Stimulated activated CD8-positive, alpha-beta memory T cell treated with anti-CD3 and anti-CD28 coated beads, Interleukin-4, amount 100 ng/mL, for 4 hours (primary cell): ENCODE results near the gene FOXF1.

ENCODE experiments used
- DNase-seq, 2 donors: peaks; one replicate each; pipeline ENCODE4 v3.0.0-alpha.2; 2020; ENCODE audit warnings: low read depth in 2 of 2, low spot score in 1 of 2

The FOXF1 gene

DNA sequence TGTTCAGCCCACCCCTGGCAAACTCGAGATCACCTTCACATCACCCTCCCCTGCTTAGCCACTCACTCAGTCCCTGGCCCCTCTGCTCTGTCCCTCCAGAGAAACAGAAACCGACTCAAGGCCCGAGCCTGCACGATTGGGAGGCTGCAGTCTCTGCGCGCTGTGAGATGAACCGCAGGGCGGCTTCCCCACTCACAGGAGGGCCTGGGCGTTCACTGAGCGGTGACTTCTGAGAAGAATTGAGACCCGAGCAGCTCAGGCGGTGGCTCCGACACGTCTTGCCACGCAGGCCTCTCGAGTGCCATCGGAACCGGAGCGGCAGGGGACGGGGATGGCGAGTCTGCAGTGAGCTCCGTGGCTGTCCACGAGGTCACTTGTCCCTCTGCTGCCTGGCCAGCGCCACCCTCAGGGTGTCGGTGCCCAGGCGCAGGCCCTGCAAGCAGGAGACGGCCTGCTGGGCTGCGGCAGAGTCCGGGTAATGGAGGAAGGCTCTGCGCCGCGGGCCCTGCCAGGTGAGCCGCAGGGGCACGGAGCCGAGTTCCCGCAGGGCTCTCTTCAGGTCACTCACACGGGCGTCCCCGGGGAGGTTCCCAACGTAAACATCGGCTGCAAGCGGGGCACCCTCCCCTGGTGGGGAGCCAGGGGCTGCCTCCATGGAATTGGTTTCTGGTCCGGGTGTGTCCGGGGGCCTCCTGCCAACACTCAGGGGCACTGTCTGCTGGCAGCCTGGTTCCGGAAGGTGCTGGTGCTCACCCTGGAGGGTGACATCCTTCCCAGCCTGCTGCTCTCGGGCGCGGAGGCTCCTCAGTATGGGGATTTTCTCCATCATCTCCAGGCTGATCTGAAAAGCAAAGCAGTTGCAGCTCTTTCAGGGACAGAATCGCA lies 21.6 kb downstream of the FOXF1 start:
- no peak for DNase-seq

DNA sequence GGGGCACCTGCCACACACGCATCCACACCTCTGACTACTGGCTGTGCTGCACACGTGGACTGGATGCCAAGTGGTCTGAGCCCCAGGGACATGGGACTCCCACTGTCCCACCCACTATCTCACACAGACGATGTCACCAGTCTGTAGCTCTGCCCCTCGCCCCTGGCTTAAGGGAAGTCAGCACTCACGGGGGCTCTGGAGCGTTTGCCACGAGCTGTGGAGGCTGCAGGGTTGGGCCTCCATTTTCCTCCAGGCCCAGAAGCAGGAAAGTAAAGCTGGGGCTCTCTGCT lies 22.1 kb downstream of the FOXF1 start:
- no peak for DNase-seq

DNA sequence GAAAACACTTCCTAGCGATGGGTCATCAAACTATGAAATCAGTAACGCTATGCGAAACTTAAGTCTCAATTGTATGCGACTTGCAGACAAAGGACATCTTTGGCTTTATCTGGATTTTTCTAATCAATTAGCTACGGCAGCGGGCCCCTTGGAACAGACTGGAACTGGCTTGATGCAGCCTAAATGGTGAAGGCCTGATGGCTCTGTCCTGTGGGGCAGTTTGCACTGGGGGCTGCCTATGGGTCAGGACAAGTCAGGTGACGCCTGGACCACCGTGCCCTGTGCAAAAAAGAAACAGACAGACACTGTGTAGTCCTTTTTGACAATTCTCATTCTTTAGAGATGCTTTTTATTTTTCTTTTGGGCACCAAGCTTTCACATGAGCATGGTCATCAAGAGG lies 22.7 kb downstream of the FOXF1 start:
- no peak for DNase-seq

DNA sequence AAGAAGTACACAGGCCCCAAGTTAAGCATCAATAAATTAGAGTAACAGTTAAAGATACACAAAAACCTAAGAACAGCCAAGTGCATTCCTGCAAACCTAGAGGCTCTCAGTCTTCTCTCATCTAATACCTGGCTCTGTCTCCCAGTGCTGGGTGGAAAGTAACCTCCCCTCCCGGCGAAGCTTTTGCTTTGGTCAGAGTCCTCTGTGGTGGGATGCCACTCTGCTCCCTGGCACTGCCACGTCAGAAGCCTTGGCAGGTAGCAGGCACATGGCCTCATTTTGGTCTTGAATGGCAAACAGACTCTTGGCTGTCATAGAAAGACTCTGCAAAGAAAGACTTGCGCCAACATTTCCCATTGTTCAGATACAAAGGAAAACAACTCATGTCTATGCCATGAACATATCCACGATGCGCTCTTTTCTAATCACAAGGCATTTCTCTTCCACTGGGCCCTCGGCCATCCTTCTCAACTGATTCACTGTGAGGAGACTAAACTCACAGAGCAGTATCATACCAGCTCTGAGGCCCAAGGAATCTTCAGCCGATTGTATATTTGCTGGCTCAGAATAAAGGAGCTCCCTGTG lies 23.5 kb downstream of the FOXF1 start:
- DNase-seq, result no peak

DNA sequence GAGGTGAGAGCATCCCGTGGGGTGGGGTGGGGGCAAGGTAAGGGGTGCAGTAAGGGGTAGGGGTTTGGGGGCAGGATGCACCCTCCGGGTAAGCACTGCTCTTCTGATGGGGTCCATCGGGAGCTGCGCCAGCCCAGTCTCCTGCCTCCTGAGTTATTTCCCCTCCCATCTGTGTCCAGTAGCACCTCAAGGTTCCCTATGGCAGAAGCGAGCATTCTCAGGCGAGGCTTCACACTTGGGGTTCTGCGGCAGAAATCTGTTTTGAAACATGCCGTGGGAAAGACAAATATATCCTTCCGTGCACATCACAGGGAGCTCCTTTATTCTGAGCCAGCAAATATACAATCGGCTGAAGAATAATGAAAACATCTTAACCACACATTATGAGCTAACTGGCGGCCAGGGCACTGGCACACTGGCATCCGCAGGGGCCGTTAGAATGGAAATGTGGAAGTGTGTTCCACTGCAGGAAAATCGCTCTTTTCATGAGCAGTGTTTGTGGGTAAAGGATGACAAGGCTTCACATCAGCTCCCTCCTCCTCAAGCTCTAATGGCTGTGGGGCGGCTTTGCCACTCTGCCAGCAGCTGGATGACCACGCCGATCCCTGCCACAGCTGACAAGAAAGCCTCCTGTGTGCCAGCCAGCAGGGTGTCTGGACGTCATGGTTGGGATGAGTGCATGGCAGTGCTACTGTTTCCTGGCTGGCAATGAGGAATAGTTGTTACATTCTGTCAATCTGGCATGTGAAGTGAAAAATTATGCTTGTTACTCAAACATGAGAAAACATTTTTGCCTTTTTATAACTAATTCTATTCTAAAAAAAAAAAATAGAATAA lies 24.7 kb downstream of the FOXF1 start:
- no peak for DNase-seq

DNA sequence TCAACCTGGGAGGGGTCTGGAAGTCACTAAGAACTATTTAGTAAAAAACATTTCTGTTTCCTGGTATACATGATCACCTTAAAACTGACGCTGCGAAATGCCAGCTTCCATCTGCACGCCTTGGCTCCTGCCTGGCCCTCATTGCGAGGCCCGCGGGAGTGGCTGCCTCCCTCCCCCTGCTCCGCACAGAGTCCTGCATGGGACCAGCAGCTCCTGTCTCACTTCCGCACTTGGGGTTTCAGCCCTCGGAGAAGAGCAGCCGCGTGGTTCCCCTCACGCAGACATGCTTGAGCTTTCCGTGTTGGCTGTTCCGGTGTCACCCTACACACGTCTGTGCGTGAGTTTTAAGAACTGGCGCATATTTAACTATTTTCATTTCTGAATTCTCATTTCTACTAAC lies 26.3 kb downstream of the FOXF1 start:
- DNase-seq, result no peak

DNA sequence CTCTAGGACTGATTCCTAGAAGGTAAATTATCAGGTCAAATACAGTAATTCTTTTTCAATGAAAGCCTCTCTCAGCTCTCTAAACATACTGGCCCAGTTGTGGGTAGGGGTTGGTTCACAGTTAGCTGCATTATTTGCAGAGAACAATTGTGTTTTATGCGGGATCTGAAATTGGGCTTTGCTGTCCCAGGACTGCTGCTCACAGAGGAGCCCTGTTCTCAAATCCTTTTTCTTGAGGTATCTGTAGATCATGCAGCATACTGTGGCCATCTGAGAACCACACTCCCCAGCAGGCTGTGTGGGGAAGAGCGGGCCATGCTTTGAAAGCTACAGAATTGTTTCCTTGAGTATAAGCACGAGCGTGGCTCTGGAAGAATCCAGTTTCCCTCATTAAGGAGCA lies 27.2 kb downstream of the FOXF1 start:
- no peak for DNase-seq

DNA sequence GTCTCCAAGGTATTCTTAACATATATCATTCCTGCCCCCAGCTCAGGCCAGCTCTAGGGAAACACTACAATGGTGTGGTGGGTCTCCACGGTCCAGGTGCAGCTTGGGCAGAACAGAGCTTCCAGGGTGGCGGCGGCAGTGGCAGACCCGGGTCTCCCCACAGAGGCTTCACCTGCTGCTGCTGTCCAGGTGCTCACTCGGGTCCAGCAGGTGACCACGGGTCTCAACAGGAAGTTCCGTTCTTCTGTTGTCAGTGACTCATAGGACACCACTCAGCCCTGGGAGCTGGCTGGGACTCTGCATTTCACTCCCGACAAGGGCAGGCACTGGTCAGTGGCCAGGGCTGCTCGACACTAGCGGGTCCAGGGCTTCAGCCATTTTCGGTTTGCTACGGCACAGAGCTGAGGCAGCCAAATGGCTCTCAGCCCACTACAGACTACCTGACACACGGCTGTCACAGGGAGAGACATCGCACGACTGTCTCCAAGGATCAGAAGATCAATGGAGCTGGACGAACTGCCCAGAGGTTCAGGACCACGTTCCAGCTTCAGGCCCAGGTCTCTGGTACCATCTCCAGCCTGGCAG lies 28.0 kb downstream of the FOXF1 start:
- DNase-seq, result no peak

DNA sequence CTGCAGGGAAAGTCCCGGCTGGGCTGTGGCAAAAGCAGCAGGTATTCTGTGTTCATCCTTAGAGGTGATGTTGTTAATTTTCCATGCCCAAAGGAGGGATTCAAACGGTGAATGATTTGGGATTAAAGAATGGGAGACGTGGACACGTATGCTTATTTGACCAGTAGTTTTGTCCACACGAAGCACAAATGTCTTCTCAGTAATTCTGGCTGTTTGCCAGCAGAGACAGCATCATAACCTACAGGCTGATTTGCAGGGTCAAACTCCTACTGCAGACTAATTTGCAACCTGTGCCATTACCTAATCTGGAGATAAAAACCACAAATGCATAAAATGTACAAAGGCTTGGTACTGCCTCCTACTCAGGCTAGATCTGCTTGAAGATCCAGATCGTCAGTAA lies 30.6 kb downstream of the FOXF1 start:
- DNase-seq, result no peak

DNA sequence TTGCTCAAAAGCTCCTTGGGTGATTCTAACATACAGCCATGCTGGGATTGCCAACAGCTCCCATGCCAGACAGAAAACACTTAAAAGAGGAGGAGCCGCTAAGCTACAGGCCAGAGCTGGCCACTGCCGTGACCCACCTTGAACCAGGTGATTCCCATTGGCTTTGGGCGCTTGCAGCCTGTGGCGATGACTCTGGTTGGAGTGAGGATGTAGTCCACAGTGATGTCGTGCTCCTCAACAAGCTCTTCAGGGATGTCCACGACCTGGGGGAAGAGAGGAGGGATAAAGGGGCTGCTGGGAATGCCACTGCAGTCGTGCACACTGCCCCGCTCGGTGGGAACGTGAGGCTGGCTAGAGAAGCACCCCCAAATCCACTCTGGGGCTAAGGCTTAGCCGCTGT lies 31.2 kb downstream of the FOXF1 start:
- no peak for DNase-seq

DNA sequence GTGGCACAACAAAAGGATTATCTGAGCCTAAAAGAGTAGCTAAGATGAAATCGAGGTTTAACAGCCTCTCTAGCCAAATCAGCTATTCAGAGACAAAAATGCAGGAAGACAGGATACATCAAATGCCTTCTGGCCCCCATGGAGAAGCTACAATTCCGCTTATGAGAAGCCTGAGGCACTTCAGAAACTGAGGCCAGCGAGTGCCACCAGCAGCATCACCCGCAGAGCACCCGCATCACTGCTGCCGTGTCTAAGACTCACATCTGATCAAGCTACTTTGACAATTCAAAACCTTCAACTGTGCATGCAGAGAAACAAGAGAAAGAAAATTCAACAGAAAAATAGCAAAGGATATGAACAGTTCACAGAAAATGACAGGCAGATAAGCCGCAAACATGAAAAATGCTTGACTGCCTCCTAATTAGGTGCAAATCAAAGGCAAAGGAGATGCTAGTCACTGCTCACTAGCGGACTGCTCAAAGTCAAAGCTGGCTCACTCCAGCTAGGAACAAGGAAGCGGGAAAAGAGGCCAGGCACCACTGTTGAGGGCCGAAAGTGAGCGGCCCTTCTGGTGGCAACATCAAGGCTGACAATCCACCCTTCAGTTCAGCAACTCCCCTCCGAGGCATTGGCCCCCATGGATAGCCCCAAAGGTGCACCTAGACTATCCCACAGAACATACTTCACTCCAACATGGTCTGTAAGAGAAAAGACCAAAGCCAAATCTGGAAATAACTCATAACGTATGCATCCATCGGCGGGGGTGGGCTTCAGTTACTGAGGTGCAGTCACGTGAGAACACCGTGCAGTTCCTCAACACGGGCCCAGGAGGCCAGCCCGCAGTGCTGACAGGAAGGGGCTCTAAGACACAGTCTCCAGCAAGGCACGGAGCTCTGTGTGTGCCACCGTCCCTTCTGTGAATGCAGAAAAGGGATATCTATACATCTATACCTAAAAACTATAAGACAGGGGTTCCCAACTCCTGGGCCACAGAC lies 32.7 kb downstream of the FOXF1 start:
- no peak for DNase-seq

DNA sequence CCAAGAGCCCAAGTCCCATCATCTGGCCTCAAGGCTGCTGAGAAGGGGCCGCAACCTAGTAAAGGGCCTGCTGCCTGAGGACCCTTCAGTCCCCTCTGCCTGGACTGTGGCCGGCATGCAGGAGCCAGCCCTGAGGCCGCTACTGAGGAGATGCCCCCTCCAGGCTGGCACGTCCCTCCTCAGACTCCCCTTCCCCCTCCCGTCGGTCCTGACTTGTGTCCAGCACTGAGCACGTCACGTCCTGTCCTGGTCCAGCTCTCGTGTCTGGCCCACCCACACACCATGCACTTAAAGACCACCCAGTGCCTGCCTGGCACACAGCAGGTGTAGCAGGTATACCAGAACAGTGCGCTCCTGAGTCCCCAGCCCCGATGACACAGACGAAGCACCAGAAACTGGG lies 35.2 kb downstream of the FOXF1 start:
- DNase-seq, result no peak

DNA sequence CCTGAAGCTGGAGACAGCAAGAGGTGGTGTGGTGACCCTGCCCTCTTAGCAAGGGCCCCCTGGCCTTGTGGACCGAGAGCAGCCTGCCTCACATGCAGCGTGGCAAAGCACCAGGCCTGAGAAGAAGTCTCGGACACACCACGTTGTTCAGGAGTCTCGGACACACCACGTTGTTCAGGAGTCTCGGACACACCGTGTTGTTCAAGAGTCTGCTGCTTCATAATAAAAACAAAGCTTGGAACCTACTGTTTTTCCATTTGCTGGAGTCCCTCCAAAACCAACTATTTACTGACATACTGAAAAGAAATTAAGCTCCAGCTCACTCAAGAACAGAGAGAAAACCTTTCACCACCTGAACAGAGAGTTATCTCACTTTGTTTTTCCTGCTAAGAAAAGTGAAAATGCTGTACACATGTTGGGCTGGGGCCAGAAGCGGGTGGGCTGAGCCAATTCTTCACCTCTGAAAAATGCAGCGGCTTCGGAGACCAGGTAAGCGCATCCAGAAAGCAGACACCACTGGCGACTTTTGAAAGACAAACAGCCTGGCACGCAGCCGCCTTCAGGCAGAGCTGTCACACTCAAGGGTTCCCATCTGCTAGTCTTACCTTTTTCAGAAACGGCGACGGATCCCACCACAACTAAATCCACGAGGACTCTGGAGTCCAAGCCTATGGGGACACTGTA lies 35.8 kb downstream of the FOXF1 start:
- no peak for DNase-seq

DNA sequence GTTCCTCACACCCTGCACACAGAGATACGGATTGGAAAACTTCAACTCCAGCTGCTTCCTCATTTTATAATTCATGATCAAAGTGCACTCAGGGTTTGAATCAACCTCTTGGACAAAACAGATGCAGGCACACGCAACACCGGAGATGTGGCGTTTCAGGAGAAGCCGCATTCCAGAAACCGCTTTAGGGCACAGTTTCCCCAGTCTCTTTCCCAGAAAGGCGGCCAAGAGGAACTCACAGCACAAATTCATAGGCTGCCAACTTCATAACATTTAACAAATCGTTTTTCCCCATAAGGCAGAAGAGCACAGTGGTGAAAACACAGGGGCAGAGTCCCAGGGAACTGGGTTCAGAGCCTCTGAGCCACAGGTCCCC lies 36.3 kb downstream of the FOXF1 start:
- no peak for DNase-seq

DNA sequence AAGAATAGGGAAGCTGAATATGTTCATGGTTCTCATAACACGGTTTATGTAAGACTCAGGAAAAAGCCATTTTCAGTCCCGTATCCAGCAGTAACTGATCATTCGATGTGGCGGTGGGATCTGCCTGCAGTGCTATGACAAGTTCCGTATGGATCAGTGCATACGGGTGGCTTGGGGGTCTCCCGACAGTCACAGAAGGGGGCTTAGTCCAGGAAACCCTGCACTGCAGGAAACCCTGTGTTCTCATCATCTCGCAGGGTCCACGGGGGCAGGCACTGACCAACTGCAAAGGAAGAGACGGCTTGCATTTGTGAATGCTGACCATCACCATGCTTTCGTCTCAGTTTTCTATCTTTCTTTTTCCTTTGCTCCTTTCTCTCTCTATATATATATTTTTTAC lies 37.0 kb downstream of the FOXF1 start:
- DNase-seq, result no peak

DNA sequence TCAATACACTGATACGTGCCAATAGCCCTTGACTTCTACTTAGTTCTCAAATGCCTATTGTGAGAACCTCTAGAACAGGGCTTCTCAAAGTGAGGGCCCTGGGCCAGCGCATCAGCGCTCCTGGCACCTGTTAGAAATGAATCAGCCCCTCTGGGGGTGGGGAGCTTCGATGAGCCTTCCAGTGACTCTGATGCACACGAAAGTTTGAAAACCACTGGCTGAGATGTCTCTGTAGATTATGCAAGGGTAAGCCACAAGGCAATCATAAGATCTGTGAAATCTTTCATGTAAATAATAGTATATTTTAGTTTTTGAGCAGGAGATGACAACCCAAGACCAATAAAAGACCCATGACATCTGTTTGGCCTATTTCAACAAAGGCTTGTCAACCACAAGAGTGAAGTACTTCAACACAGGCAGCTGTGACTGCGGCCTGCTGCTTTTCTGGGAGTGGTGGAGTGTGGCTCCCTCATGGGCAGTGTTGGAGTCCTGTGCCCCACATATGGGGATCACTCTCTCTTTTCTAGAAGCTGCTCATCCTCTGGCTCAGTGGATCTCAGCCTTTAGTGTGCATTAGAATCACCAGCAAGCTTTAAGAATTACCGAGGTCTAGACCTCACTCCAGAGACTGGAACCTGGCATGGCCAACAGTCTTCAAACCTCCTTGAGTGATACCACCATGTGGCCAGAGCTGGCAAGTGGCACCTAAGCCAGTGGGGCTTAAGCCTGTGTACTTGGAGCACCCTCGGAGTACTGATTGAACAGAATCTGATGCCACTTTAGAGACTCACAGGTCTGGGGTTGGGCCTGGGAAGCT lies 39.0 kb downstream of the FOXF1 start:
- no peak for DNase-seq

DNA sequence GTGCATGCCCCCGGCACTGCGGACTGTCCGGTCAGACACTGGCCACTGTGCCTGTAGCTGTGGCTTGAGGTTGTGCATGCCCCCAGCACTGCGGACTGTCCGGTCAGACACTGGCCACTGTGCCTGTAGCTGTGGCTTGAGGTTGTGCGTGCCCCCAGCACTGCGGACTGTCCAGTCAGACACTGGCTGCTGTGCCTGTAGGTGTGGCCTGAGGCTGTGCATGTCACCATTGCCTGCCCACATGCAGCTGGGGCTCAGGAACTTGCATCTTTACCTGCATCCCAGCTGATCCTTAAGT lies 39.5 kb downstream of the FOXF1 start:
- no peak for DNase-seq

DNA sequence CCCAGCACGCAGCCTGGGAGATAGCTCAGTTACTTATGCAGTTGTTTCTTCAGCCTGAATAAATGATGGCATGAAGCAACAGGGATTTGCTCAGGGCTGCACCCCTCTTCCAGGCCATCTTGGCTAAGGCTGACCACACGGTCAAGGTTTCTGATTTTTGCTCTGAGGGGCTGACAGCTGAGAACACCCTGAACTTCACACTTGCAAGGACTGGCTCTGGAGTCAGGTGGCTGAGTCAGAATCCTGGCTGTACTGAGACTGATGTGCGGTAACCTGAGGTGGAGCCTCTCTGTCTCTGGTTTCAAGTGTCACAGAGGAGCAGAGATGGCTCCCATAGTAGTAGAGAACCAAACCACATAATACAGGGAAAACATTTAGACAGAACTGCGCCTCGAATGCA lies 40.0 kb downstream of the FOXF1 start:
- DNase-seq, result no peak

DNA sequence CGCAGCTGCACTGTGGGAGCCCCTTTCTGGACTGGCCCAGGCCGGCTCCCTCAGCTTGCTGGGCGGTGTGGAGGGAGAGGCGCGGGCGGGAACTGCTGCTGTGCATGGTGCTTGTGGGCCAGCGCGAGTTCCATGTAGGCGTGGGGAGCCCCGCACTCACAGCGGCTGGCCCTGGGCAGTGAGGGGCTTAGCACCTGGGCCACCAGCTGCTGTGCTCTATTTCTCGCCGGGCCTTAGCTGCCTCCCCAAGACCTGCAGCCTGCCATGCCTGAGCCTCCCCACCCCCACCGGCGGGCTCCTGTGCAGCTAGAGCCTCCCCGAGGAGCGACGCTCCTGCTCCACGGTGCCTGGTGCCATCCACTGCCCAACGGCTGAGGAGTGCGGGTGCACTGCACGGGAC lies 43.0 kb downstream of the FOXF1 start:
- no peak for DNase-seq

DNA sequence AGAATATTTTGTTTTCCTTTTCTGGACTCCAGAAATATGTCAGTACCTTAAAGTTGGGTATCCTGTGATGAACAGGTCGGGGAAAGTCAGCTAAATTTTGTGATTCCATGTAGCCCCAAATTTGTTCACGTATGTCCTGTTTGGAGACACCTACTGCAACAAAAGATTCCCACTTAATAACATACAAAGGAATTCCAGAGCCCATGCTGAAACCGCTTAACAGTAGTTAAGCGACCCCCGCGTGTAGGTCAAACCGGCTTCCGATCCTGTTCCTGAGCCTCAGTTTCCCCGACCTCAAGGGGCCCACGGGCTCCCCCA lies 44.2 kb downstream of the FOXF1 start:
- no peak for DNase-seq
